OCI-LY1 (cell line): ENCODE measurements around the gene DENND1B.

Experiments
- H2AFZ ChIP-seq: fragments of 200-600 bp; sonication (generic), shearing (Covaris generic); 2 replicates; pipeline ENCODE4 v1.6.0; 2014; ENCODE audit warnings: antibody characterized with exemption, mild to moderate bottlenecking, low read length
- H3F3A ChIP-seq: fragments of 200-600 bp; sonication (generic), shearing (Covaris generic); 2 replicates; pipeline ENCODE4 v1.6.0; 2014; ENCODE audit warnings: mild to moderate bottlenecking, antibody characterized with exemption, low read length, moderate library complexity; ENCODE audit not compliant: insufficient read depth
- H3K27ac ChIP-seq: fragments of 200-600 bp; sonication (generic); 2 replicates; pipeline ENCODE4 v1.5.1; 2014; ENCODE audit warnings: low read length, mixed run types, mild to moderate bottlenecking, low read depth; ENCODE audit not compliant: poor library complexity, severe bottlenecking
- H3K27me3 ChIP-seq: fragments of 200-600 bp; sonication (generic); 2 replicates; pipeline ENCODE4 v1.6.0; 2014; ENCODE audit warnings: antibody characterized with exemption, mild to moderate bottlenecking, low read length, moderate library complexity; ENCODE audit not compliant: insufficient read depth
- H3K36me3 ChIP-seq: fragments of 200-600 bp; sonication (generic); 2 replicates; pipeline ENCODE4 v1.6.1; 2014; ENCODE audit warnings: mild to moderate bottlenecking, antibody characterized with exemption, low read length, moderate library complexity, mixed read lengths; ENCODE audit not compliant: insufficient read depth
- H3K4me1 ChIP-seq: fragments of 200-600 bp; sonication (generic); 2 replicates; pipeline ENCODE4 v1.5.1; 2014; ENCODE audit warnings: mild to moderate bottlenecking, low read length, moderate library complexity; ENCODE audit not compliant: insufficient read depth, severe bottlenecking
- H3K4me2 ChIP-seq: fragments of 200-600 bp; sonication (generic), shearing (Covaris generic); 2 replicates; pipeline ENCODE4 v1.6.1; 2014; ENCODE audit warnings: low read length
- H3K4me3 ChIP-seq: fragments of 200-600 bp; sonication (generic); 2 replicates; pipeline ENCODE4 v1.5.1; 2014; ENCODE audit warnings: low read length, low read depth, mild to moderate bottlenecking, mixed read lengths; ENCODE audit not compliant: poor library complexity, severe bottlenecking
- H3K79me2 ChIP-seq: fragments of 200-600 bp; shearing (Covaris generic); 2 replicates; pipeline ENCODE4 v1.6.1; 2016; ENCODE audit warnings: mixed run types, low read length, mixed read lengths; ENCODE audit not compliant: insufficient read depth
- H3K9ac ChIP-seq: fragments of 200-600 bp; sonication (generic), shearing (Covaris generic); 2 replicates; pipeline ENCODE4 v1.6.1; 2014; ENCODE audit warnings: mild to moderate bottlenecking, low read length, mixed read lengths
- H3K9me2 ChIP-seq: fragments of 200-600 bp; sonication (generic), shearing (Covaris generic); 2 replicates; pipeline ENCODE4 v1.6.1; 2014; ENCODE audit warnings: low read depth, mild to moderate bottlenecking, low read length, mixed read lengths
- H3K9me3 ChIP-seq: fragments of 200-600 bp; shearing (Covaris generic); 2 replicates; pipeline ENCODE4 v1.6.1; 2014; ENCODE audit warnings: low read length, mixed read lengths
- H4K20me1 ChIP-seq: fragments of 200-600 bp; sonication (generic), shearing (Covaris generic); 2 replicates; pipeline ENCODE4 v1.6.0; 2016; ENCODE audit warnings: mild to moderate bottlenecking, low read length; ENCODE audit not compliant: insufficient read depth
- CTCF ChIP-seq: fragments of 200-600 bp; sonication (generic), shearing (Covaris generic); IDR thresholded peaks from 2 replicates; pipeline ENCODE4 v1.5.1; 2017; ENCODE audit warnings: mild to moderate bottlenecking, antibody characterized with exemption, low read length, moderate library complexity, mixed read lengths
- EZH2 ChIP-seq: fragments of 200-600 bp; sonication (generic), shearing (Covaris generic); IDR thresholded peaks from 2 replicates; pipeline ENCODE4 v1.8.0; 2017; ENCODE audit warnings: borderline replicate concordance, mixed run types, mild to moderate bottlenecking, antibody characterized with exemption, low read length, moderate library complexity, mixed read lengths

Gene DENND1B

GRCh38 chr1:197546989-197547388 lies 228.3 kb downstream of the DENND1B start:
- H3K27me3 ChIP-seq: no peaks in the 10 kb centered on the region
- no peaks in the 10 kb centered on the region for H3K9me2 ChIP-seq
- H2AFZ ChIP-seq: no peak overlapping the region
- no peak overlapping the region for H3K27ac ChIP-seq
- no peak overlapping the region for H3K4me2 ChIP-seq
- no peaks in the 10 kb centered on the region for H3K79me2 ChIP-seq
- H3K4me3 ChIP-seq: no peak overlapping the region
- no peaks in the 10 kb centered on the region; the same call in 1 of the 2 replicates for H3F3A ChIP-seq
- no peak overlapping the region for H3K9ac ChIP-seq
- H3K36me3 ChIP-seq: no peaks in the 10 kb centered on the region
- no peaks in the 10 kb centered on the region for H3K9me3 ChIP-seq
- H3K4me1 ChIP-seq: no peaks in the 10 kb centered on the region
- no peaks in the 10 kb centered on the region for H4K20me1 ChIP-seq
- no peak for TF ChIP-seq CTCF
- no peak for TF ChIP-seq EZH2

- Histone ChIP-seq H3K4me2 (no peak overlapping the region), H3K79me2 (no peaks in the 10 kb centered on the region), H3K9ac (no peak overlapping the region), H3K27me3 (no peaks in the 10 kb centered on the region), H3F3A (no peaks in the 10 kb centered on the region), H3K36me3 (no peaks in the 10 kb centered on the region), H3K4me3 (no peak overlapping the region), H3K9me2 (no peaks in the 10 kb centered on the region), H4K20me1 (no peaks in the 10 kb centered on the region), H3K4me1 (no peaks in the 10 kb centered on the region), H3K9me3 (no peaks in the 10 kb centered on the region), H2AFZ (no peak overlapping the region), H3K27ac (no peak overlapping the region)
- no peak for TF ChIP-seq CTCF
- TF ChIP-seq EZH2: no peak
Observed at GRCh38 chr1:197544553-197544952, 230.7 kb downstream of the DENND1B start.

GRCh38 chr1:197544130-197544529 lies 231.2 kb downstream of the DENND1B start:
- Histone ChIP-seq H3K27ac (no peak overlapping the region), H3F3A (no peaks in the 10 kb centered on the region), H3K4me2 (no peak overlapping the region), H3K9me2 (no peaks in the 10 kb centered on the region), H3K4me3 (no peak overlapping the region), H3K9me3 (no peaks in the 10 kb centered on the region), H3K36me3 (no peaks in the 10 kb centered on the region), H3K4me1 (no peaks in the 10 kb centered on the region), H2AFZ (no peak overlapping the region), H3K27me3 (no peaks in the 10 kb centered on the region), H4K20me1 (no peaks in the 10 kb centered on the region), H3K9ac (no peak overlapping the region), H3K79me2 (no peaks in the 10 kb centered on the region)
- no peak for TF ChIP-seq EZH2
- TF ChIP-seq CTCF: no peak
